ENCODE results near the gene PCDHGB4. TPM values are rescaled to one million over a fixed set of nuclear protein-coding genes. Genes with fewer than 3 reads are reported as not detected.

Gene PCDHGB4
- total and polyA plus RNA-seq, 2 of the 4 experiments (the other 2 are of a cell fraction) = 10.0 to 17.6 TPM

- H2AK5ac ChIP-seq (ENCODE audit: low read depth, low read length) = no peak within 1 kb of the TSS
- H3K9ac ChIP-seq (ENCODE audit: low read depth, low read length) = no peak within 1 kb of the TSS
- H3K4ac ChIP-seq (ENCODE audit: low read depth, low read length) = peak within 1 kb of the TSS; percentile 40; the same call in 1 of the 2 replicates
- peak within 1 kb of the TSS; percentile 52 for H2AFZ ChIP-seq (replicated peaks; ENCODE audit: low read length, poor library complexity)
- no peaks in the 10 kb centered on the region; the same call in 1 of the 2 replicates for H3K4me1 ChIP-seq (ENCODE audit: control insufficient read depth, insufficient read depth, low read length)
- H2AK9ac ChIP-seq (replicated peaks; ENCODE audit: low read depth, low read length, poor library complexity) = peak within 1 kb of the TSS; percentile 31
- intact Hi-C loops (cut with micrococcal nuclease) = loop anchor here (2.0 to 5.0 kb wide), 3 partner anchors 47 to 94 kb away; partner anchors contain the start of gene PCDHGC3
- ChIA-PET POLR2A (ENCODE audit: unreplicated experiment) (no interaction called here), CTCF (interaction anchor here (0.6 to 1.7 kb wide), 6 partner anchors 9 to 127 kb away, joined by 3 to 6 read pairs (median 5); partner anchors contain the start of genes PCDHGA11 and PCDHGB7)
- dilution Hi-C loops (cut with HindIII; ENCODE audit: low sequenced_read_pairs, unreplicated experiment) = no loop called here
- H4K91ac ChIP-seq (ENCODE audit: insufficient read depth, low read depth, low read length) = no peak within 1 kb of the TSS
- peaks cover 41% of the 10 kb centered on the region; the same call in 1 of the 2 replicates for H3K9me3 ChIP-seq (ENCODE audit: control insufficient read depth, insufficient read depth, low read length)
- peaks cover 17 to 22% of the 10 kb centered on the region in 2 experiments; a peak in 3 of 4 replicates for H3K79me1 ChIP-seq (ENCODE audit: low read depth in 1 of 2, low read length in 2 of 2)
- no peaks in the 10 kb centered on the region for H3K27me3 ChIP-seq (ENCODE audit: control insufficient read depth, insufficient read depth, low read length)
- no TSS peak for BruUV-seq (replicated peaks)
- peak within 1 kb of the TSS; percentile 68 for H3K27ac ChIP-seq (ENCODE audit: insufficient read depth, low read length)
- H4K5ac ChIP-seq (ENCODE audit: low read depth, low read length) = peak within 1 kb of the TSS; percentile 39
- H3K14ac ChIP-seq (replicated peaks; ENCODE audit: low read depth, low read length) = no peak within 1 kb of the TSS; the same call in 1 of the 2 replicates
- H3K4me3 ChIP-seq (ENCODE audit: insufficient read depth, low read depth, low read length) = peak within 1 kb of the TSS; percentile 23
- no peaks in the 10 kb centered on the region for H4K20me1 ChIP-seq (ENCODE audit: insufficient read depth, low read length)
- 39% methylated on average over 23 of the region's 33 CpGs; no CpG with 5 or more reads in 1 of the 2 experiments for WGBS, 2 experiments (ENCODE audit: extremely low coverage in 2 of 2, insufficient read length in 1 of 2)
- H2BK5ac ChIP-seq (ENCODE audit: low read depth, low read length, poor library complexity, severe bottlenecking) = peak within 1 kb of the TSS; percentile 27
- no peak within 1 kb of the TSS for H3K23ac ChIP-seq (ENCODE audit: low read depth, low read length)
- in situ Hi-C loops (cut with MboI; ENCODE audit: low sequenced_read_pairs) = no loop called here
- no peak within 1 kb of the TSS for H2BK120ac ChIP-seq (ENCODE audit: low read depth, low read length)
- no peak within 1 kb of the TSS for H3K56ac ChIP-seq (ENCODE audit: extremely low read depth, insufficient read depth, low read length)
- H2BK15ac ChIP-seq (ENCODE audit: low read depth, low read length) = no peak within 1 kb of the TSS
- peak within 1 kb of the TSS in 1 of 2 experiments; percentile 42; a peak in 1 of 4 replicates for H4K8ac ChIP-seq (ENCODE audit: low read depth in 2 of 2, low read length in 2 of 2)
- DNase-seq (peak; percentile 87), ATAC-seq (ENCODE audit: low read depth) (peak; percentile 85)
- peaks cover 21% of the 10 kb centered on the region for H3K36me3 ChIP-seq (ENCODE audit: control insufficient read depth, insufficient read depth, low read length)
- H3K9me1 ChIP-seq (ENCODE audit: insufficient read depth, low read length) = no peaks in the 10 kb centered on the region
- no peak within 1 kb of the TSS for H2BK20ac ChIP-seq (ENCODE audit: low read depth, low read length)
- H3K4me2 ChIP-seq (ENCODE audit: low read depth, low read length) = peak within 1 kb of the TSS; percentile 33
- H3K18ac ChIP-seq (ENCODE audit: low read depth, low read length) = no peak within 1 kb of the TSS
- TF ChIP-seq RAD21 (IDR thresholded peaks at IDR 0.05; ENCODE audit: low read length) (peak; percentile 75), MXI1 (IDR thresholded peaks at IDR 0.05; ENCODE audit: borderline replicate concordance, low read depth, low read length) (0 out of 2 replicates have a peak, but pooled peaks have one; percentile 25), MAZ (IDR thresholded peaks at IDR 0.05; ENCODE audit: borderline replicate concordance, low read depth, low read length) (no peak), POLR2A (IDR thresholded peaks at IDR 0.05; ENCODE audit: low read depth, low read length) (no peak), MAFK (IDR thresholded peaks at IDR 0.05; ENCODE audit: low read depth, low read length) (no peak), RCOR1 (IDR thresholded peaks at IDR 0.05; ENCODE audit: insufficient replicate concordance, low read length) (no peak), SMC3 (IDR thresholded peaks at IDR 0.05; ENCODE audit: low read depth, low read length) (peak; percentile 70), CEBPB (IDR thresholded peaks at IDR 0.05; ENCODE audit: low read depth, low read length) (peak; percentile 34; the same call in 1 of the 2 replicates), CTCF (conservative IDR thresholded peaks at IDR 0.05; ENCODE audit: low read depth, low read length) (peak; percentile 71), NFE2L2 (IDR thresholded peaks at IDR 0.05; ENCODE audit: low read depth, low read length) (no peak), FOS (IDR thresholded peaks at IDR 0.05; ENCODE audit: low read depth, low read length) (no peak), CHD1 (IDR thresholded peaks at IDR 0.05; ENCODE audit: low read depth, low read length) (no peak), ELK1 (IDR thresholded peaks at IDR 0.05; ENCODE audit: borderline replicate concordance, low read depth, low read length) (no peak), BHLHE40 (IDR thresholded peaks at IDR 0.05; ENCODE audit: low read depth, low read length) (0 out of 2 replicates have a peak, but pooled peaks have one; percentile 14)
These were observed 43.0 kb downstream of the PCDHGB4 start, which contains the start of gene PCDHGA12 for GRCh38 chr5:141430332-141431113. TSS of gene PCDHGA12 (plus strand) at chr5:141430507. CDS start at chr5:141430760, 253 bp downstream.
